GM12892 (cell line): Measurements from ENCODE around the gene FHL3.

ENCODE experiments used
- POLR2A ChIP-seq: IDR thresholded peaks from 2 replicates; pipeline ENCODE4 v1.6.1; 2011; ENCODE audit warnings: low read depth, low read length, control low read depth
- POLR2AphosphoS5 ChIP-seq: IDR thresholded peaks from 2 replicates; pipeline ENCODE4 v1.6.1; 2011; ENCODE audit warnings: low read depth, low read length, control low read depth

GRCh38 chr1:37987679-37988078, 17.6 kb downstream of the FHL3 start:
- no peak for TF ChIP-seq POLR2AphosphoS5
- TF ChIP-seq POLR2A = no peak
